NCI-H2107 (cell line): ENCODE data around the gene SRSF1.
"Not testable (repeated sequence)": the region's sequence is repeated elsewhere in the genome, so short reads cannot be mapped to it uniquely, and the experiment has no call there.

Experiments
- DNase-seq: peaks from one replicate; lab custom pipeline; 2025; lab: John Stamatoyannopoulos, UW

Gene SRSF1

DNA sequence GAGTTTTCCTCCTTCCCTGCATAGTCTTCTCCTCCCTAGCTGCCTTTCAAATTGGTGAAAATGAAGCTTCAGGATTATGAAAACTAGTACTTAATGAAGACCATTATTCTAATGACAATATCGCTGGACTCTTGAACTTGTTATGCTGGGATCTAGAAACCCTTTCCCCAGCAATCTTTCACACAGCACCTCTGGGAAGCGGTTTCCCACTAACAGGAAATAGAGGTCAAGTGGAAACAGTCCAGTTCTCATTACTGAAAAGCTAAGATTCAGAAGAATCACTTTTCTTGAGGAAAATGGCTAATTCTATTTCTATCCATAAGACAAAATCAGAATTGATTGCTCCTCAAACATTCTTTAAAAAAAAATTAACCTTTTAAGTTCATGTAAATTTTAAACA, 17.0 kb downstream of the SRSF1 start:
- DNase-seq = no peak

DNA sequence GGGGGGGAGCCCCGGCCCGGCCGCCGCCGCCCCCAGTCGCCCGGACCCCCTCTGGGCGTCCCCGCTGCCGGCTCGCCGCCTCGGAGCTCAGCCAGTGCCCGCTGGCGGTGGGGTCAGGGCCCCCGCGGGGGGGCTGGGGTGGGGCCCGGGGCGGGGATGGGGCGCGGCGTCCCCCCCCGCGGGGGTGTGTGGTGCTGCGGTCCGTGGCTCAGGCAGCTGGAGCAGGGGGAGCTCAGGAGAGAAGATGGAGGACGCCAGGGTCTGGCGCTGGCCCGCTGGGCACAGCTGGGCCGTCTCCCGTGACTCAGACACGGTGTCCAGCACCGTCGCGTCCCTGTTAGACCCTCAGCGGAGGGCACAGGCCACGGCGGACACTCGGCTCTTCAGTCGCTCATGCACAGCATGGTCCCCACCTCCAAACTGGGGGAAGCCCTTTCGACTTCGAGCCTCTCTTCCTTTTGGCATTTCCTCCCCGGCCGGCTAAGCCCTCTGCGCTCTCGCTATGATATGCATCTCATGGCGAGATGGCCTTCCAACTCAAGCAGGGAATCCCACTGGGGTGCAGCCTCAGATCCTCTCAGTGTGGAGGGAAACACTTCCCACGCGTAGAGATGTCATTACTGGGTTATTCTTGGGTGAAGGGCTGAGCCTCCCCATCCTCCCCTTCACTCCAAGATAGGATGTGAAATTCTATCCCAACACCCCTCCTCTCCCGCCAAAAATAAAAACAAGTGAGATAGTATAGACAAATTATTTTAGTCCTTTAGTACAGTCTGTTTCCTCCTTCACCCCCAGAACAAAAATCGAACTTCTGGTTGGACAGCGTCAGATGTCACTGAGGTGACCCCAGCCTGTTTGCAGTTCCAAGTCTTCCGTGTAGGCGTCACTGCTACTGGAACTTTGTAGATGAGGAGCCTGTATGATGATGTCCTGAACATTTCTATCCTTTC, 18.5 kb downstream of the SRSF1 start:
- no peak for DNase-seq

DNA sequence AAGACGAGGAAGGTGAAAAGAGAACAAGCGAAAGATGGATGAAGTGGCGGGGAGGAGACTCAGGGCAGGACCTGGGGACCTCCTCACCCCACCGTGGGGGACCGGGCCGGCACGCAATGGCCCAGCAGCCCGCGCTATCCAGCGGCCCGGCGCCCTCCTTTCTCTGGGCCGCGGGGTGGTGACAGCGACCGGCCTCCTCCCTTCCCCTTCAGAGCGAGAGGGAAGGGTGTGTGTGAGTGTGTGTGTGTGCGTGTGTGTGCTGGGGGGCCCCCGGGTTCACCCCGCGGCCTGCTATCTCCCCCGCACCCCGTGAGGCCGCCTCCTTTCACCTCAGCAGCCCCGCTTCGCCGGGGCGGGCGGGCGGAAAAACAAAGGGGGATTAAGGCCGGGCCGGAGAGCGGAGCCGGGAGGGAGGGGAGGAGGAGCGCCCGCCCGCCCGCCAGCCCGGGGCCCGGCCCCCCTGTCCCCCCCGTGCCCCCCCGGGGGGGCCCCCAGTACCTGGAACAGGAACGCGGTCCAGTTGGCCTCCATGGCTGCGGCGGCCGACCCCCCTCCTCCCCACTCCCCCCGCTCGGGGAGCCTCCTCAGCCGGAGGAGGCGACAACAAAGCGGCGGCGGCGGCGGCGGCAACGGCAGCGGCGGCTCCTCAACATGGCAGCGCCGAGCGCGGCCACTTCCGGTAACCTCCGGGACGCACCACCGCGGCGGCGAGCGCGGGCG, 19.3 kb downstream of the SRSF1 start, which contains the start of gene VEZF1:
Gene VEZF1, minus strand, starts transcription at position 674 of the 720 bp plus-strand sequence. Its CDS starts 143 bp downstream, at position 531.
- peak; percentile 74 for DNase-seq

DNA sequence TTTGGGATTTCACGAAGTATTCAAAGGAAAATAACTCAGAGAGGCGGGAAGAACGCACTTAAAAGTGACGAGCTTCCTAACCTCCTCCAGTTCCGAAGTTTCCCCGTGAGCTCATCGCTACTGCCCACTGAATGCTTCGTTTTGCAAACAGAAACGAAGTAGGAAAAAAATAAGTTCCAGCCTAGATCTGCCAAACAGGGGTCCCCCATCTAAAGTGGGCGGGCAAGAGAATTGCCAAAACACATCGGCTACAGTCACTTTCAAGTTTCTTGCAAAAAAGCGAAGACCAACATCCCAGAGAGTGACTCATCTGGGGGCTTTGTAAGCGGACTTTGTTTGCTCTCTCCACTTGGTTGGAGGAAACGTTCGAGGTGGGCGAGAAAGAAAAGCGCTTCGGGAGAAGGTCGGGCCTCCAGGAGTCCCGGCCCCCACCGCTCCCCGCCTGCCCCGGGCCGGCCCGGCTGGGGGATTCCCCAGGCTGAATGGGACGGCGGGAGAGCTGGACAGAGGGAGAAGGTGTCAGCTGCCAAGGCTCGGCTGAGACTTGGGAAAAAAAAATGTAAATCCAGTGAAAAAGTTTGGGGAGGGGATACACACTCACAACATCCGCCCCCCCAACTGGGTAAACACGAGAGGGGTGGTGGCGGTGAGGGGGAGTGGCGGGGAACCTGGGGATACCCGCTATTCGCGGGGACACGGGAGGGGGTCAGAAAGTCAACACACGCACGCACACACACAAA, 20.0 kb downstream of the SRSF1 start:
- DNase-seq = no peak

DNA sequence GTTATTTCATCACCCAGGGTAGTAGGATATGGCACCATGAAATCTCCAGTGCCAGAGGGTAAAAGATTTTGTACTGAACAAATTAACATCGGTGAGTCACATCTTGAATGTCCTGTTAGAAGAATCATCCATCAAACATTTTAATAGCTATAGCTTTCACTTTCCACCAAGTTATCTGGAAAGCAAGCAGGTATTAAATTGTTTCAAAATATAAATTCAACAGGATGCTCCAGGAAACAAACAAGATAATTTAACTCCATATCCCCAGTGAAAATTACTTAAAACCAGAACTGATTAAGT, 21.4 kb downstream of the SRSF1 start:
- DNase-seq = no peak

DNA sequence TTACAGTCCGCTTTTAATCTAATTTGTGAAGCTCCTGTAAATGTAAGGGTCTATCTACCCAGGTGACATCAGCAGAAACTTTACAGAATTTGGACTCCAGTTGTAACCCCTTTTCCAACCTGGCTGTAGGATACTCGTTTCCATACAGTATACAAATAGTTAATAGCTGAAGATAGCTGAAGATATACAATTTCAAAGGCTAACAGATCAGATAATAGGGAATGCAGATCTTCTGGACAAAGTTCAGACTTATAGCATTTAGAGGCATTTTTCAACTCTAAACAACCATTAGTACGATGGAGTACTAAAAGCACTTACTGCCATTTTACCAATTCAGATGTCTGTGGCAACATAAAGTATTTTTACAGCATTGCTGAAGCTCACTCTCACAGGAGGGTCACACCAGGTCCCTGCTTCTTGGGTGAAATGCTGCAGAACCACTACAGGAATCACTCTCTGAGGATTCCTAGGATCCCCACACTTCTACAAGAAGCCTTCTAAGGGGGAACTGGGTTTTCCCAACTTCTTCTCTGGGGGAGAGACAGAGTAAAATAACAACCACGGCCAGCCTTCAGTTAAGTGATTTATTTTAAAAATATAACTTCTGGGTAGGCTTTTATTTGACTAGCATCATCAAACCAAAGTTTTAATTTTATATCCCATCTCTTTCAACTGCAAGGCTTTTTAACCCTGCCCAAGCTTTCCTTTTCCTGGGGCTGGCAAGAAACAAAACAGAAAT, 21.9 kb downstream of the SRSF1 start:
- DNase-seq = no peak

DNA sequence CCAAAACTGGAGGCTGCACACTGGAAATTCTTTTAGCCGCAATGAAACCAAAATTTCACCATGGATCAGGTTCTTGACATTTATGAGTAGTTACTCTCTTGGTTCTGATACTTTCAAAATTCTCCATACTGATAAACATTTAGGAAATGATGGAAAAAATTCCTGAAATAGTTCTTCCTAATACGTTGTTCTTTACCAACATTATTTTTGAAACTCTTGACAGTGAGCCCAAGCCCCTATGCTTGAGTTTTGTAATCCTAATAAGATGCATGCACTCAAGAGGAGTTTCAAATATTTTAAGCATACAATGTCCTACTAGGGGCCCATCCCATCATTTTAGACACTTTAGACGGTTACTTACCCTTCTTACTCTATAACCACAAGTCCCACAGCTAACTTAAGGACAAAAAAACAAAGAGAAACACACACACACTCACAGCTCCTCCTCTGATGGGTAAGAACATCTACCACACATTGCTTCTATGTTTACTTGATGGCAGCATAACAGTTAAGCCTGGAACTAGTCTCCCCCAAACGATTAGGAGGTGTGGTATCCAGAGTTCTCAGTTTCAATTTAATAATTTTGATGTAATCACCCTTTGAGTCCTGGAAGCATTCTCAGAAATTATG, 22.7 kb downstream of the SRSF1 start:
- no peak for DNase-seq

DNA sequence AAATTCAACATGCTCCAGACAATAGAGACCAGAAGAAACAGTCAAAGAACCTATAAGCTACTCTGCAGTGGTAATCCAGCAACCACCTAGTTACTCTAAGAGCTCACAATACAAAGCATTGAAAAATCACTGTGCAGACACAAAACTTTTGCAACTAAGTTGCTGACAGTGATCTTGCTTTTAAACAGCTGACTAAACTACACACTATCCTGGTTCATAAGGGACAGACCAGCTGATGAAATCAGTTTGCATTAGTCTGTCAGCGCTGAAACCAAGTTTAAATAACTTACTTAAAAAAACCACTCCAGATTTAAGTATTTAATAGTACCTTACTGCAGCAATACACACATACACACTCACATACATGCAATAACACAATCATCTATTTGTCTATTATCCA, 23.6 kb downstream of the SRSF1 start:
- no peak for DNase-seq

DNA sequence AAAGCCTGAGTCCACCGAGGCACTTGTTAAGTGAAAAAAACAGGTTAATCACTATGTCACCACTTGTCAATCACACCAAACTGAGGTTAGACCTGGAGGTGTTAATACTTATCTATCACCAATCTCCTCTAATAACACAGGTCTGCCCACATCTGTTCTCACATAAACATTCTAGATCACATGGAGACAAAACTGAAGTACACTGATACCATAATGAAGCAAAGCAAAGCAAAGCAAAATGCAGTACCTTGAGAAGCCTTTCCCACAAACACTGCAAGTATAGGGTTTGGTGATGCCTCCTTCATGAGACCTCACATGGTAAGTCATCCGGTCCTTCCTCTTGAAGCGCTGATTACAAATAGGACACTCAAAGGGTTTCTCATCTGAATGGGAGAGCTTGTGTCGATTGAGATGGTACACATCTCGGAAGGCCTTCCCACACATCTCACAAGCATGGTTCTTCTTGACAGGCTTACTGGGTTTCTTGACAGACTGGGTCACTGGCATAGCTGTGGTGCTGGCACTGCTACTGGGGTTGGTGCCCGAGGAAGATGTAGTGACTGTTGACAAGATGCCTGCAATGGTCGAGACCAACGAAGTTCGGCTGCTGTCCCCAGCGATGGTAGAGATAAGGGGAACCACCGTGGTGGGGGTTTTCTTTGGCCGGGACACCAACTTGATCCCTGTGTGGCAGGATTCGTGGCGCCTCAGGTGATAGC, 24.4 kb downstream of the SRSF1 start:
- DNase-seq = no peak

DNA sequence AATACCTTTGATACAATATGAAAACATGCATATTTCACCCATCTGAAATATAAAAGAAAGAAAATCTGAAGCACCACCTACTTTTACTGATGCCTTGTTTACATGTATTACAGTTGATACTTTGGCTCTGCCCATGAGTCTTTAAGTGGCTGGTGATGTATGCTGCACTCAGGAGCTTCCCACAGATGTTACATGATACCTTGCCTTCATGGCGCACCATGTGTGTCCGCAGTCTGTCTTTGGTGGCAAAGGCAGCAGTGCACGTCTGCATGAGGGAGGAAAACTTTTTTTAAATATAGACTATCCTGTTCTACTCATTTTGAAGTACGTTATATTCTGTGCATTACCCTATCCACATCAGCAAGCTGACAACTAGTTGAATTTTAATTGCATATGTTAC, 26.5 kb downstream of the SRSF1 start:
- DNase-seq = no peak

DNA sequence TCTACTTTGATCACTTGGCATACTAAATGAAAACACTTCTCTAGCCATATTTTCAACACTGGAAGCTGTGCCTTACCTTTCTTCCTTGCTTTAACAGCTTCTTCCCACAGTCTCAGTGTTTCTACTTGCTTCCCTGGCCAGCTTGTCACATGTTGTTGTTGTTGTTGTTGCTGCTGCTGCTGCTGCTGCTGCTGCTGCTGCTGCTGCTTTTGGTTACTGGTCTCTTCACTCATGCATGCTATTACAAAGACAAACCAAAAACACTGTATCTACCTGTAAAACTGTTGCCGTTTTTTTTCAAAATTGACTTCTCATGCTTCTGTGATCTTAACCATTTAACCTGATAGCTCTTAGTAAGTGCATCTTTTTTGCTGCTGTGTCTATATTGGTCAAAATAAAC, 28.0 kb downstream of the SRSF1 start:
- no peak for DNase-seq

DNA sequence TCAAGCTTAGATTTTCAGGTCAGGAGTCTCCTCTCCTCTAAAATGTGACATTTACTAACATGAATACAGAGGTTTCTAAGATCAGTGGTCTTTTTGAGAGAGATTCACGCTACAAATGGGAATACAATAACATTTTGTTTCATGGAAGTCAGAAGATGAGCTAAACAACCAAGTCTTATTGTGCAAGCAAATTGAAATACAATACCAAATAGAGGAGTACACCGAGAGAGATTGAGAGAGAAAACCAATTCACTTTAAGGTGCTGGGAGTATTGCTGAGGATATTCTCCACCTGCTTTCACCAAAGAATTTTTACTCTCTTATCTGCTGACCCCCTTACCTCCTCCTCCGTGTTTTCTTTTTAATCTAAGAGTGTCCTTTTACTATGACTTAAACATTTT, 30.5 kb downstream of the SRSF1 start:
- no peak for DNase-seq

DNA sequence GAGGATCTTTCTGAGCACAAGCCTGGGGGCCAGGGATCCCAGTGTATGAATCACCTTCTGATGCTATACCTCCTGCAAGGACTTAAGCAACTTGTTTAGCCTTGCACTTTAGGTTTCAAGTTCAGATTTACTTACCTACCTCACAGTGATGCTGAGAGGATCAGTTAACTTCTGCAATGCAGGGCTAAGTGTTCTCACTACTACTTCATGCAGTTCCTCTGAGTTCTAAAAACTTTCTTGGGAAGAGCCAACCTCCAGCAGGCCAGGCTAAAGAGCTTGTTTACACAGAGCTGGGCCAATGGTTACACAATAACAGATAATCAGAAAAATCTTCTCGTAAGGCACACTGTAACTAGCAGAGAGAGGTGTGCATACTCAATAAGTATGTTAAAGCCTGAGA, 32.0 kb downstream of the SRSF1 start:
- no peak for DNase-seq

DNA sequence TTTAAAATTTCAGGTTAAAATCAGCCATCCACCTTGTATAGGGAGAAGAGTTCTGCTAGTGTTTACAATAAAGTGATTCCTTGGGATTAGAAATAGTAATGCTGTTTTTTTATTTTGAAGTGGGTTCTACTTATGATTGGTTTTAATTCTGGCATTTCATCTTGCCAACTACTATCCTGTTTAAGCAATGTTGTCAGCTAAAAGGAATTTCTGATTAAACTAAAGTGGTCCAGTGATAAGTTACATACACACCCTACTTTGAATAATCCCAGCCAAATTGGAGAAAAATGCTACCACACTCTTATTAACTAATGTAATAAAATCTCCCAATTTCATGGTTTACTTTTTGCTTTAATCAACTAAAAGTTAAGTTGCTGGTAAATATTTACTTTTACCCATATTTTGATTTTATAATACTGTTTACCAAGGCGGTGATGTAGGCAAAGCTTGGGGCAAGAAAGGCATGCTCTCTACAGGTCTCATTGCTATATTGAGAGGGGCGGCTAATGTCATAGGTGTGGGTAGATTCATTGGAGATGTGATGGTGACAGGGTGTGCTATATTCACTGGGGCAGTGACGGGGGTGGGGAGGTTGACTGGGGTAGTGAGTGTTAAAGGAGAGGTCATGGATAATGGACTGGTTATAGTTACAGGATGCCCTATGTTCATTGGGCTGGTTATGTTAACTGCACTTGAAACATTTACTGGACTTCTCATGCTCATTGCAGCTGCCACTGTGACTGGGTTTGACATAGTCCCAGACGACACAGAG, 32.8 kb downstream of the SRSF1 start:
- not testable (repeated sequence) for DNase-seq

DNA sequence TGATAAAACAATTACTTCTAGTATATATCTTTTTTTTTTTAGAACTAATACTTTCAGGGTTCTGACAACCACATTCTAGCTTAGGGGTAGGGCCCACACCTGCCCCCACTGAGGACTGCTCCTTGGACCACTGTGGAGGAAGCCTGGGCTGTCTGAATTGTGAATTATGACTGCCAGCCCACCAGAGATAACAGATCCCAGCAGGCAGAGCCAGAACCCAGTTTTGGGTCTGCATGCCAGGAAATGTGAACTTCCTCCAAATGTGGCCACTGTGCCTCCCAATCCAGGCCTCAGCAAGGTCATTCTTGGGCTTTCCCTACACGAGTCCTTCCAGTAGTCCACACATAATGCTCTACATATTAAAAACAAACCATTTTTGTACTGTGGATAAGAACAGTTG, 34.9 kb downstream of the SRSF1 start:
- DNase-seq = no peak

DNA sequence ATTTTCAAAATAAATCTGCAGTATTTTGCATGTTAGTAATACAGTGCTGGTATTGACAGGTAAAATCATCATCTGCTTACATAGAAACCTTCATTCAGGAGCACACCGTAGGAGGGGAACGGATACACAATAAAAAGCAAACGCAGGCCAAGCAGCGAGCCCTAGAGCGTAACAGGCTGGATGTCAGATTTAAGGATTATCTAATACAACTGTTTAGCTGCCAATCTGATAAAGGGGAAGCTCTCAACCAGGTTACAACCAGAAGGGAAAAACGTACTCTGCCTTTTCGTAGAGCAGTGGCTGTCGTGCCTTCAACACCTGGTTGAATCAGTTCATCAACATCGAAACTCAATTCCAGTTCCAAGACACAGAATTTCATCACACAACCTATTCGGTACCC, 35.5 kb downstream of the SRSF1 start:
- DNase-seq = no peak

DNA sequence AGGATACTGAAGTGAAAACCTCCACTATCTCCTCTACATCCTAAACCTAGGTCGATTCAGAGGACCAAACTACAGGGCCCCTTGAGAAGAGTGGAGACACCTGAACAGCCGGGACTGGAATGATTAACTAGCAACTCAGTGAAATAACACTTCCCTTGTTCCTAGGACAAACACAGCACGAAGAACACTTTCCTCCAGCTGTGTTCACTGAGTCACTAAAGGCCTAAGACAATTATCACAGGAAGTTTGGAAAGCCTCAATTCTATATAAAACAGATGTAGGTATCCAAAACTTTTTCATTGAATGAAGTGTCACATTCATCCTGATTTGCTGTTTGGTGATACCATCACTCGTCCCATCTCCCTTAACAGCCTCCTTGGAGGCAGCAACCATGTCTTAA, 36.3 kb downstream of the SRSF1 start:
- DNase-seq = no peak

DNA sequence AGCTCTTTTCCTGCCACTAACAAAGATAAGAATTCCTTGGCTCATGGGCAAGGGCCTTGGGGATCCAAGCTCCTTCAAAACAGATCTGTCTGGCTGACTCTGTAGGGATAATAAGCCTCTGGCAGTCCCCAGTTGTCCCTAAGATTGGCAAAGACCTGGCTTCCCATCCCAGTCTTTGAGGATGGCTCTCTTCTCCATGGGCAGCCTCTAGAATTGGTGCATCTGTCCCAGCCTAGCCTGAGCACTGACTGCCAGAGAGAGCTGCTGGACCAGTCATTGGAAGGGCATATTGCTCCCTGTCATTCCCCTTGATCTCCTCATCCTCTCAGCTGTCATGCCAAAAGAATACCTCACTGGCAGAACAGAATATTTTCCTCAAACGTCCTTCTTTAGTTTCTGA, 38.6 kb downstream of the SRSF1 start:
- no peak for DNase-seq

DNA sequence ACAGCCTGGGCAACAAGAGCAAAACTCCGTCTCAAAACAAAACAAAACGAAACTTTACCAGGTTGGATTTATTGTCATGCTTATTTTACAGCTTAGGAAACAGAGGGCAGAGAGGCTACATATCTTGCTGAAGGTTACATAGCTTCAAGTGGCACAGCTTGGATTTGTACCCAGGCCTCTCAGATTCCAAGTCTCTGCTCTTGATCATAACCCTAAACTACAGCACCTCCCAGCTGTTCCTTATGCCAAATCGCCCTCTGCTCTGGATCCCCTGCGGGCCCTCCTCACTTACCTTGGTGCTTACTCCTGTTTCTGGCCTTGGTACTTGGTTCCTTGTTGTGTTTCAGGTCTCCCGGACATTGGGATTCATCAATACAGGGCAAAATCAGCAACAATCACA, 40.2 kb downstream of the SRSF1 start:
- DNase-seq = no peak

DNA sequence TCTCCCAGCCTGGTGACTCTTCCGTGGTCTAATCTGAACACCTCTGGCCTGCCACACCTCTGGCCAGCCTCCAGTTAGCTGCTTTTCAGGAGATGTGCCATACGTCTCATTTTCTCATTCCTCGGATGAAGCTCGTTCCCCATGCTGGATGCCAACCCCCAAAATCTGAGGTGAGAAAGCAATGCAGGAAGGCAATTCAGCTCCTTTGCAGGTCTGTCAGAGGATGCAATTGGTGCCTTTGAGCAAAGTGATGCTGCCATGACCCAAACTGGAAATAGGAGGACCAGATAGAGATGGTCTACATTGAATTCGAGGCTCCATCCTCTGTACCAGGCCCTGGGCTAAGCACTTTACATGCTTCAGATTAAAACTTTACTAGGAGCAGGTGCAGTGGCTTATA, 40.8 kb downstream of the SRSF1 start:
- DNase-seq = no peak
